GM12878 (cell line): ENCODE results near the gene SMIM35. TPM values are rescaled to one million over a fixed set of nuclear protein-coding genes. Genes with fewer than 3 reads are reported as not detected.

Experiments used
- ATAC-seq: fragments of 200-7000 bp; cut with Tn5 transposase; 3 replicates; pipeline ENCODE4 v1.9.1; 2020; ENCODE audit warnings: mild to moderate bottlenecking, moderate library complexity
- BruUV-seq: library from RNA; stranded (reverse); fragments of 400-500 nt; replicated peaks from 2 replicates; lab custom pipeline; 2021; lab: Mats Ljungman, UMichigan
- CTCF ChIA-PET: fragments of 300-600 bp; sonication (Branson Sonifier 250); formaldehyde crosslinking; extraction: SDS; loops from one replicate; lab custom pipeline; 2021; ENCODE audit warnings: inconsistent platforms; lab: Yijun Ruan, JAX
- POLR2A ChIA-PET: fragments of 350-600 bp; formaldehyde crosslinking; extraction: SDS; loops from one replicate; lab custom pipeline; 2021; ENCODE audit warnings: inconsistent platforms; lab: Charles Lee
- RAD21 ChIA-PET: fragments of 300-600 bp; sonication (Branson Sonifier 250); formaldehyde crosslinking; loops from one replicate; lab custom pipeline; 2023; ENCODE audit warnings: antibody characterized with exemption; ENCODE audit not compliant: unreplicated experiment; lab: Charles Lee
- SMC1A ChIA-PET: fragments of 300-600 bp; sonication (Branson Sonifier 250); formaldehyde crosslinking; loops from one replicate; lab custom pipeline; 2023; ENCODE audit not compliant: unreplicated experiment, uncharacterized antibody; lab: Charles Lee
- DNase-seq: peaks from one replicate; pipeline ENCODE4 v3.0.0-alpha.2; 2011; ENCODE audit warnings: low read depth, low spot score
- FAIRE-seq: peaks from 3 replicates; lab custom pipeline; 2011; peaks lifted over from hg19 to GRCh38; lab: Jason Lieb, UNC
- H2AFZ ChIP-seq: 2 replicates; pipeline ENCODE4 v1.6.0; 2011; ENCODE audit warnings: low read depth, low read length, control low read depth; ENCODE audit not compliant: control insufficient read depth
- H3K27ac ChIP-seq: 2 replicates; pipeline ENCODE4 v1.5.1; 2011; ENCODE audit warnings: control low read depth; ENCODE audit not compliant: control insufficient read depth, insufficient read depth
- H3K27me3 ChIP-seq, 2 experiments: replicated peaks in 1 of 2; 2 replicates each; pipeline versions ENCODE4 v1.6.0 to v1.6.1; 2011; ENCODE audit warnings: low read length in 1 of 2; ENCODE audit not compliant: control insufficient read depth in 2 of 2, insufficient read depth in 2 of 2
- H3K36me3 ChIP-seq, 2 experiments: 2 replicates each; pipeline ENCODE4 v1.5.1; 2011; ENCODE audit warnings: low read length in 1 of 2; ENCODE audit not compliant: control insufficient read depth in 2 of 2, insufficient read depth in 2 of 2
- H3K4me1 ChIP-seq: 2 replicates; pipeline ENCODE4 v1.6.1; 2011; ENCODE audit warnings: mild to moderate bottlenecking, low read length, moderate library complexity, mixed read lengths; ENCODE audit not compliant: control insufficient read depth, insufficient read depth
- H3K4me2 ChIP-seq: 2 replicates; pipeline ENCODE4 v1.6.0; 2011; ENCODE audit warnings: control low read depth; ENCODE audit not compliant: control insufficient read depth, insufficient read depth
- H3K4me3 ChIP-seq: fragments of 200-600 bp; sonication (generic); 2 replicates; pipeline ENCODE4 v1.5.1; 2016
- H3K79me2 ChIP-seq: 2 replicates; pipeline ENCODE4 v1.6.0; 2011; ENCODE audit warnings: low read length; ENCODE audit not compliant: control insufficient read depth, insufficient read depth
- H3K9ac ChIP-seq: 2 replicates; pipeline ENCODE4 v1.8.0; 2011; ENCODE audit warnings: low read length, control low read depth, mixed read lengths; ENCODE audit not compliant: control insufficient read depth, insufficient read depth
- H3K9me3 ChIP-seq: replicated peaks from 3 replicates; pipeline ENCODE4 v1.5.1; 2011; ENCODE audit warnings: mild to moderate bottlenecking, low read length; ENCODE audit not compliant: control insufficient read depth, insufficient read depth
- H4K20me1 ChIP-seq: 2 replicates; pipeline ENCODE4 v1.6.0; 2011; ENCODE audit not compliant: control insufficient read depth, insufficient read depth
- ATF7 ChIP-seq: fragments of 450-650 bp; IDR thresholded peaks from 2 replicates; pipeline ENCODE4 v1.6.1; 2016; ENCODE audit warnings: low read depth, mild to moderate bottlenecking
- E2F4 ChIP-seq: IDR thresholded peaks from 2 replicates; pipeline ENCODE4 v1.6.1; 2012; ENCODE audit warnings: low read depth, low read length, improper control_type of control experiment
- GATAD2B ChIP-seq: fragments of 450-650 bp; conservative IDR thresholded peaks from 2 replicates; pipeline ENCODE4 v1.6.1; 2017; ENCODE audit warnings: low read depth, mild to moderate bottlenecking, moderate library complexity
- PAX5 ChIP-seq: IDR thresholded peaks from 2 replicates; pipeline ENCODE4 v1.6.1; 2011; ENCODE audit warnings: low read depth, low read length, borderline replicate concordance
- POLR2AphosphoS5 ChIP-seq: IDR thresholded peaks from 2 replicates; pipeline ENCODE4 v1.6.1; 2011; ENCODE audit warnings: mild to moderate bottlenecking, low read length, inconsistent platforms
- ZBTB4 ChIP-seq: fragments of 450-650 bp; formaldehyde crosslinking; IDR thresholded peaks from 2 replicates; pipeline ENCODE4 v1.4.0; 2022; ENCODE audit warnings: mild to moderate bottlenecking, moderate library complexity
- ZBTB40 ChIP-seq: fragments of 450-650 bp; IDR thresholded peaks from 2 replicates; pipeline ENCODE4 v1.6.1; 2016; ENCODE audit warnings: mild to moderate bottlenecking, moderate library complexity, borderline replicate concordance
- WGBS: methylation state at CpG from one replicate; pipeline ENCODE4 v1.1.6; 2016; ENCODE audit warnings: low lambda C conversion rate; ENCODE audit not compliant: insufficient replicate concordance, insufficient coverage; ENCODE audit errors: missing lambda C conversion rate; 5-methylcytosine and 5-hydroxymethylcytosine counted together
- in situ Hi-C: fragments of 300-500 bp; cut with MboI; formaldehyde crosslinking; loops from 9 replicates; pipeline ENCODE4 v1.14.3; 2018; ENCODE audit warnings: mixed read lengths
- intact Hi-C: fragments of 100-400 bp; cut with micrococcal nuclease; formaldehyde crosslinking; loops from one replicate; pipeline ENCODE4 v1.14.2; 2022; ENCODE audit not compliant: unreplicated experiment
- polyA plus RNA-seq, 11 experiments: library from polyadenylated mRNA; depleted of rRNA in 4 of 11; unstranded in 6 of 11; stranded (reverse) in 5 of 11; fragments of >200 nt; fragmentation: Nextera tagmentation in 4 of 11; fragmentation: Illumina TruSeq in 1 of 11; extraction: Ambion mirVana in 4 of 11; extraction: Trizol in 1 of 11; gene quantifications; 1 replicate in 1 of 11; 2 replicates in 10 of 11; pipeline versions ENCODE4 v1.2.1 to v1.2.3, GENCODE V29; 2011 to 2016; ENCODE audit warnings: inconsistent platforms in 2 of 11, missing spikeins in 2 of 11, low read depth in 1 of 11
- total RNA-seq, 4 experiments: library from RNA; depleted of rRNA in 3 of 4; stranded (reverse); fragments of >200 nt in 3 of 4; fragmentation: Illumina TruSeq in 1 of 4; extraction: Trizol in 1 of 4; gene quantifications; 2 replicates each; pipeline versions ENCODE4 v1.2.1 to v1.2.3, GENCODE V29; 2013 to 2021

Gene SMIM35
- total and polyA plus RNA-seq, 10 of the 15 experiments (the other 5 are each of a cell fraction or from before 2014, with no cell fraction given) = 0.02 to 1.1 (median 0.05) TPM; not detected in 5

DNA sequence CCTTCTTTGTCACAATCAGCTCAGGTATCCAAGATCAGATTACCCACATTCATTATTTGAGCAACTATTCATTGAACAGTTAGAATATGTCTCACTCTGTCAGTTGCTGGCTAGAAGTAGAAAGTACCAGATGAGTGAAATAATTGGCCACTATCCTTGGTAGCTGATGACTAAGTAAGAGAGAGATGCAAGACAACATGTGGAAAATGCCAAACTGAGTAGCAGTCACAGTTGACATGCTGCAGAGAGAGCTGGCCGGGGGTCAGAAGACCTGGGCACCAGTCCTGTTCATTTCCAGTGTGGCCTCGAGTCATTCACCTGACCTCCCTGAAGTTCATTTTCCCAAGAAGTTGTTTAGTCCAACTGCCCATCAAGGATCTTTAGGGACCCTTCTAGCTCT is 22.5 kb upstream of the SMIM35 start:
- no peak overlapping the region for H3K4me2 ChIP-seq
- H3K36me3 ChIP-seq = no peaks in the 10 kb centered on the region
- peaks cover 0 to 2% of the 10 kb centered on the region in 2 experiments; a peak in 1 of 4 replicates for H3K27me3 ChIP-seq
- ATAC-seq = no peak
- intact Hi-C loops (no loop called here), in situ Hi-C loops (no loop called here)
- H3K79me2 ChIP-seq = no peaks in the 10 kb centered on the region
- POLR2A ChIA-PET = no interaction called here
- BruUV-seq = no TSS peak
- RAD21 ChIA-PET = no interaction called here
- H4K20me1 ChIP-seq = no peaks in the 10 kb centered on the region
- H3K27ac ChIP-seq = no peak overlapping the region
- no peaks in the 10 kb centered on the region for H3K4me1 ChIP-seq
- H3K9me3 ChIP-seq = no peaks in the 10 kb centered on the region
- DNase-seq = no peak
- H2AFZ ChIP-seq = no peak overlapping the region
- SMC1A ChIA-PET = interaction anchor here (0.8 to 1.0 kb wide), 2 partner anchors 9 to 23 kb away, joined by 3 to 4 read pairs; no protein-coding TSS in a partner anchor
- H3K4me3 ChIP-seq = no peak overlapping the region
- no peak for FAIRE-seq
- no peak overlapping the region for H3K9ac ChIP-seq
- TF ChIP-seq POLR2AphosphoS5 (no peak), ZBTB4 (CRISPR knock-in tag) (no peak), ZBTB40 (no peak), ATF7 (no peak), PAX5 (no peak), GATAD2B (no peak), E2F4 (no peak)
- TF ChIP-seq, all 136 proteins: peak for 0
- 0% methylated on average over 2 of the region's 2 CpGs for WGBS
- CTCF ChIA-PET = no interaction called here
